NB4 (cell line): ENCODE data around the gene AFF2.

Experiments
- CTCF ChIP-seq: IDR thresholded peaks from one replicate; pipeline ENCODE4 v1.5.1; 2012; ENCODE audit warnings: low read depth, low read length
- MAX ChIP-seq: IDR thresholded peaks from 2 replicates; pipeline ENCODE4 v1.6.1; 2011; ENCODE audit warnings: low read depth, low read length
- MYC ChIP-seq: IDR thresholded peaks from 2 replicates; pipeline ENCODE4 v1.6.1; 2011; ENCODE audit warnings: low read depth, low read length
- POLR2A ChIP-seq: IDR thresholded peaks from 2 replicates; pipeline ENCODE4 v1.6.1; 2011; ENCODE audit warnings: mild to moderate bottlenecking; ENCODE audit not compliant: insufficient read length; ENCODE audit errors: extremely low read depth

GRCh38 chrX:148633218-148633908 is 132.9 kb downstream of the AFF2 start:
- TF ChIP-seq CTCF (no peak), POLR2A (no peak), MAX (no peak), MYC (no peak)
